GM21723 (cell line): Measurements from ENCODE around the gene ATP9A.
"Not testable (repeated sequence)": the region's sequence is repeated elsewhere in the genome, so short reads cannot be mapped to it uniquely, and the experiment has no call there.

ENCODE experiments used
- ATAC-seq: cut with Tn5 transposase; IDR thresholded peaks from one replicate; pipeline ENCODE4 v1.9.1; 2021; ENCODE audit warnings: mild to moderate bottlenecking, moderate library complexity; ENCODE audit not compliant: unreplicated experiment

The ATP9A gene

GRCh38 chr20:51583073-51583472 lies 185.1 kb downstream of the ATP9A start:
- no peak for ATAC-seq

GRCh38 chr20:51581571-51581970 lies 186.6 kb downstream of the ATP9A start:
- no peak for ATAC-seq

- ATAC-seq = no peak
Measured at GRCh38 chr20:51579137-51579536, 189.1 kb downstream of the ATP9A start.

- no peak for ATAC-seq
Measured at GRCh38 chr20:51578145-51578459, 190.1 kb downstream of the ATP9A start.

DNA sequence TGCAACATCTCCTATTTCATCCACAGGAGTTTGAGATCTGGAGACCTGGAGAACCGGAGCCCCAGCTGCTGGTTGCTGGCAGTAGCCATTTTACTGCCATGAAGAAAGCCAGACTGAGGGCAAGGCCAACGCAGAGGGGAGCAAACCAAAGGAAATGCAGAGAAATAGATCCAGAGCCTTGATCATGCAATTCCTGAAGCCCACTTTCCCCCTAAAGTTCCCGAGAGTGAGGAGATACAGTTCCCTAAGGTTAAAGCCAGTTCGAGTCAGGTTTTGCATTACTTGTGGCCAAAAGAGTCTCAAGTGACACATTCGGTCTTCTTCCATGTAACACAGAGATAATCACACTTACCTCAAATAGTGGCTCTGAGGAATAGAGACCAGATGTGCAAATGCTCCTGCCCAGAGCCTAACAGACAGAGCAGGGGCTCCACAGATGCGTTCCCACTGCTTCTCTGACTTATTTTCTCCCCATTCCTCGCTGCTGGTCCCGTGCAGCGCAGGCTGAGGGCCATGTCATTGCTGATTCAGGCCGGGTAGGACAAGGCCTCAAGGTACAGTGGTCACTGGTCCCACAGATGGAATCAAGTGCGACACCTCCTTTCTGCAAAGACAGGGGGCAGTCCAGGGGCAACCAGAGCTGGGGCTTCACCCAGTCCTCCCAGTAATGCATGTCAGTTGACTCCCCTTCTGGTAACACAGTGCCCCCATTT lies 190.6 kb downstream of the ATP9A start:
- ATAC-seq = no peak

GRCh38 chr20:51575486-51575885 lies 192.7 kb downstream of the ATP9A start:
- no peak for ATAC-seq

GRCh38 chr20:51574248-51575033 lies 193.7 kb downstream of the ATP9A start:
- no peak for ATAC-seq

DNA sequence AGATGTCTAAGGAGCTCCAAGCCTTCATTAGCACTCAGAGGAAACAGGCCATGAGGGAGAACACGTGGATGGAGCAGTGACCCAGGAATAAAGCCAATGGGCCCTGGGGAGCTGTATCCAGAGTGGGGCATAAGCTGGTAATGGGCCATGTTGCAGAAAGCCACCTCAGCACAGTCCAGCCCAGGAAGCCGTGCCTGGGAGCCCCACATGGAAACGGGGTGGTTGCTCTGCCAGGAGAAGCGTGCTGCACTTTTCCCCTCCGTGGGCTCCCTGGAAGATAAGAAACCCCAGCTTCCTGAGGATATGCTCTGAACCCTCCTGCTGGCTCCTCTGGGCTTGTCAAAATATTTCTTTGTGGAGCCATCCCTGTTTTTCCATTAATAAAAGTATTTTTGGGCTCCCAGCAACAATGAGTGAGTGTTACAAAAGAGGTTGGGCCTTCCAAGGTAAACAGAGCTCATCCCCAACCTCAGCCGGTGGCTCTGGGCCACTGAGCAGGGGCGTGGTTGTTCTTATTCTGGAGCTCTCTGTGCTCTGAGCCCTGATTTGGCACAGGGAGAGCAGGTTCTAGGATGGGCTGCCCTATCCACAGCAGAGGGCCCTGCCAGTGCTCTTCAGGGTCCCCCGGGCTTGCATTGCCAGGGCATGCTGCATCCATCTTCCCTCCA lies 194.5 kb downstream of the ATP9A start:
- ATAC-seq = no peak

DNA sequence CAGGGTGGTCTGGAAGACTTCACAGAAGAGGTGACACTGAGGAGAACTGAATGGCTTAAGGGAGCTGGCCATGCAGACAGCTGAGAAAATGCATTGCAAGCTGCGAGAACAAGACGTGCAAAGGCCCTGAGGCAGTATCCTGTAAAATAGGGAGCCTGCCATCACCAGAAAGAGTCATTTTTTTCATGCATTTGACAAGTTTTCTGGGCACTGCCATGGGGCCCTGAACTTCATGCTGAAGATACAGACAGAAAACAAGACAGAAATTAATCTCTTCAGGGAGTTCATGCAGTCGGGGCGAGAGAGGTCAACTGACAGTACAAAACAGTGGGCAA lies 196.8 kb downstream of the ATP9A start:
- ATAC-seq = no peak

DNA sequence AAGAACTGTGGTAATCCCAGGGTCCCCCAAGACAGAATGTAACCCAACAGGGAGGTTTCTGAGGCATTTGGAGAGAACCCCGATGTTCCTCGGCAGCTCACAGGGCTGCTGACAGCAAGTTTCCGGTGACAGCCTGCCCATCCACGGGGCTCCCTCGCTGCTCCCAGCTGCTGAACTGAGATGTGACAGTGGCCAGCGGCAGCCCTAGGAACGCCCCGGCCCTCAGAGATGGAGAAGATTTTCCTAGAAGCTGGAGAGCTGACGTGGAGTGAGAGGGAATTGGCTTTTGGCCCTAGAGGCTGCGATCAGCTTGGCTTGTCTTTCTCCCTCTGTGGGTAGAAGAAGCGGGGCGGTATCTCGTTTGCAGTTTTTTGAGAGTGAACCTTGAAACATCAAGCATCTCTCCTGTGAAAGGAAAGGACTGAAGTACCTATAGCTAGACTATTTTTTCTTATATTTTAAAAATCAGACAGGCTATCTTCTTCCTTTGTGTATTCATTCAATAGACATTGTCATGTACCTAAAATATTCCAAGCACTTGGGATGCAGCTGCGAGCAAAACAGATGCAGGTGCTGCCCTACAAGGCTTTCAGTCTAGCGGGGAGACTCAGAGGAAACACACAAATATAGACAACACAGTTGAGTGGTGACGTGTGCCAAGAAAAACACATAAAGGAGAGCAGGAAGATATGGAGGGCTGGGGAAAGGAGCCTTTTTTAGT lies 197.3 kb downstream of the ATP9A start:
- ATAC-seq = no peak

DNA sequence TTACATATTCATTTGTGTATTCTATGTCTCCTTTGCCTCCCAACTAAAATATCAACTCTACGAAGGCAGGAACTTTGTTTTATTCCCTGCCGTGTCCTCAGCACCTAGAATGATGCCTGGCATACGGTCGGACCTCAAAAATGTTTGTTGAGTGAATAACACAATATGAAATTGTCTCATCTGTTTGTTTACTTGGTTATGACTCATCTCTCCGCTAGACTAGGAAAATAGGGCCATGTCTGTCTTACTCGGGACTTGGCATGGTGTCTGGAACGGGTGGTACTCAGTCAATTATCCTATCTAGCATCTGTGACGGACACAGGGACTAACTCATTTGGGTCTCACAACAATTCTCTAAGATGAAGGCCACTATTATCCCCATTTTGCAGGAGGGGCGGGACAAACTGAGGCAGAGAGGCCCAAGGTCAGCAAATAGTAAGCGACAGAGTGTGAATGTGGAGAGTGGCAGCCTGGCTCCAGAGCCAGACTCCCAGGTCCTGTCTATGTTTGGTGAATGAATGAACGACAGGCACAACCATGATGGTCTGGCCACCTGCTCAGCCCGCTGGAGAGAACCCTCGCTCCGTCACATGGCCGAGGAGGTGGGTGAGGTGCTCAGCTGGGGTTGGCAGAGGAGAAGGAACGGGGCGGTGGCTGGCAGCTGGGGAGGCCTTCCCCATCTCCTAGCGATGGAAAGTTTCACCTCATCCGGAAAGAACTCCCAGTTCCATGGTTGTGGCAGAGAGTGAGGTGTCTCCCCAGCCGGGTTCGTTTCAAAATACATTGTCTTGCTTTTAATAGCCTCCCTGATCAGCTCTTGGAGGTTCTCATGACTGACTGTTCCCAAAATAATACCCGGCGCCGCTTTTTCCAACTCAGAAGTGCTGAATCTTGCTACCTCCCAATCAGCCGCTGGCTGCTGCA lies 198.1 kb downstream of the ATP9A start:
- no peak for ATAC-seq

- ATAC-seq = not testable (repeated sequence)
Measured at GRCh38 chr20:51568533-51568932, 199.7 kb downstream of the ATP9A start.

- no peak for ATAC-seq
Measured at GRCh38 chr20:51567622-51568021, 200.6 kb downstream of the ATP9A start.

- ATAC-seq = no peak
Measured at GRCh38 chr20:51566594-51566993, 201.6 kb downstream of the ATP9A start.

- no peak for ATAC-seq
Measured at GRCh38 chr20:51565298-51566144, 202.7 kb downstream of the ATP9A start.

GRCh38 chr20:51563486-51564332 lies 204.5 kb downstream of the ATP9A start:
- ATAC-seq = no peak

GRCh38 chr20:51563174-51563485 lies 205.1 kb downstream of the ATP9A start:
- no peak for ATAC-seq

DNA sequence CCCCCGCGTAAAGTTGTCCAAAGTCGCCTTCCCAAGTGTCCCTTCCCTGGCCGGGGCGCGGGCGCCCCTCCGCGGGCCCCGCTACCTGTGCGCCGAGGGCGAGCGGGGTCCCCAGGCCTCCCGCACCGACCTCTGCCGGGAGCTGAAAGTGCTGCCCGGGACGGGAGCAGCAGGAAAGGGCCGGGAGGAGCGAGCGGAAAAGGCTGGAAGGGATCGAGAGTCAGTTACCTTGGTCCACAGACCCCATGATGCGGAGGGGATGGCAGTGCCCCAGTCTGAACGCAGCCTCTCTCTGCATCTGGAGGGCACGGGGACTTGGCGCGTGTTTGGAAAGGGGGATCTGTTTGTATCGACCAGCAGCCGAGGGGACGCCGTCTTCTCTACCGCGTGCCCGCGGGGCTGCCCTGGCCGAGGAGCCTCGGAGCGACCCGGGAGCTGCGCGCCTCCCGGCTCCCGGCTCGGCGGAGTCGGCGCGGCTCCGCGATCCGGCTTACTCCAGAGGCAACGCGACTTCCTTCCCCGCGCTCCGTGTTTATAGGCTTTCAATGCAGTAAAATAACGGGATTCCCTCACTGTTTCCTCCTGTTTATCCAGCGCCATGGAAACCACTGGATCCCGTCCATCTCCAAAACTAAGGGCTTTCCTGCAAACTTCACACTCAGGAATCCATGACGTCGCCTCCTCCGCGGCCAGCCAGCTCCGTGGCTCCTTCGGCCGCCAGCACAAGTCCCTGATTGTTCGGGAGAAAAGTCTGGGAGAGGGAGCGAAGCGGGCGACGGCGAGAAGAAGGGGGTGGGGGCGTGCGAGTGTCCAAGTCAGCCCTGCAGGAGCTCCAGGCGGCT lies 205.6 kb downstream of the ATP9A start:
- no peak for ATAC-seq
